LNCaP clone FGC (cell line): ENCODE data around the gene TWSG1.
"Not testable (repeated sequence)": the region's sequence is repeated elsewhere in the genome, so short reads cannot be mapped to it uniquely, and the experiment has no call there.

ENCODE experiments used
- DNase-seq: peaks from one replicate; pipeline ENCODE4 v3.0.0-alpha.2; 2011; ENCODE audit warnings: low read depth
- H3K4me3 ChIP-seq: 2 replicates; pipeline ENCODE4 v1.5.1; 2011; ENCODE audit warnings: mild to moderate bottlenecking, low read depth, low read length, control low read depth
- CTCF ChIP-seq: IDR thresholded peaks from 2 replicates; pipeline ENCODE4 v1.5.1; 2012; ENCODE audit warnings: mild to moderate bottlenecking; ENCODE audit not compliant: control insufficient read depth, insufficient read depth; ENCODE audit errors: extremely low read depth

TWSG1 gene

GRCh38 chr18:9449600-9450414, 115.2 kb downstream of the TWSG1 start:
- no peak for TF ChIP-seq CTCF
- DNase-seq, result no peak
- no peak overlapping the region for H3K4me3 ChIP-seq

- DNase-seq, H3K4me3 ChIP-seq: not testable (repeated sequence)
Measured at GRCh38 chr18:9450920-9451319, 116.3 kb downstream of the TWSG1 start.
